ENCODE data around the gene DDIT4. TPM values are rescaled to one million over a fixed set of nuclear protein-coding genes. Genes with fewer than 3 reads are reported as not detected.

The DDIT4 gene
- total and polyA plus RNA-seq, 9 of the 15 experiments (the other 6 are each of a cell fraction or from before 2014, with no cell fraction given), result 8.2 to 675 (median 159) TPM

DNA sequence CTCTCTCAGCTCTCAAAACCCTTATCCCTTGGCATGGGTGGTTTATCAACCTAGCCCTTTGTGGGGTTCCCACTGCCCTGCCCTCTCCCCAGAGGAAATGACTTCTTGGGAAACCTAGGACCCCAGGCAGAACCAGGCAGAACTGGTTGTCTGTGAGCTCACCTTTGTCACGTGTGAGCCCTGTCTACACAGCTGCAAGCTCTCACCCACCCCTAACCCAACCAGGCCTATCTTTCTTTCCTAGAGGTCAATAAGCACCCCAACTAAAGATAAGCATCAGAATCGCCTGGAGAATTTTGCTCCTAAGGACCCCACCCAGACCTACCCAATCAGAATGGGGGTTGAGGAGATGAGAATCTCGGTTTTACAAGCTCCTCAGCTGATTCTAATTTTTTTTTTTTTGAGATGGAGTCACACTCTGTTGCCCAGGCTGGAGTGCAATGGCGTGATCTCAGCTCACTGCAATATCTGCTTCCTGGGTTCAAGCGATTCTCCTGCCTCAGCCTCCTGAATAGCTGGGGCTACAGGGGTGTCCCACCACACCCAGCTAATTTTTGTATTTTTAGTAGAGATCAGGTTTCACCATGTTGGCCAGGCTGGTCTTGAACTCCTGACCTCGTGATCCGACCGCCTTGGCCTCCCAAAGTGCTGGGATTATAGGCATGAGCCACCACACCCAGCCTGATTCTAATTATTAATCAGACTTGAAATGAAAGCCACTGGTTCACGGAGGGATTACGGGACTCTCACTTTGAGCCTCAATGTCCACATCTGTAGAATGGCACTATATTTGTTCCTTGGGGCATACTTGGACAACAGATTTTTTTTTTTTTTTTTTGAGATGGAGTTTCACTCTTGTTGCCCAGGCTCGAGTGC lies 7.5 kb upstream of the DDIT4 start (continued):
- TF ChIP-seq BRF1 (IDR thresholded peaks at IDR 0.05; ENCODE audit: borderline replicate concordance, extremely low read depth, insufficient read length), result no peak
- TF ChIP-seq HEY1 (CRISPR knock-in tag; IDR thresholded peaks at IDR 0.05; ENCODE audit: borderline replicate concordance), result no peak
- TF ChIP-seq EHMT2 (IDR thresholded peaks at IDR 0.05), result no peak
- peak; percentile 24; the same call in 1 of the 2 replicates for TF ChIP-seq GATA2 (CRISPR knock-in tag; IDR thresholded peaks at IDR 0.05)
- TF ChIP-seq JUN (IDR thresholded peaks at IDR 0.05; ENCODE audit: borderline replicate concordance, low read depth, low read length), result 0 out of 2 replicates have a peak, but pooled peaks have one; percentile 16
- TF ChIP-seq JUN (CRISPR knock-in tag; IDR thresholded peaks at IDR 0.05; ENCODE audit: borderline replicate concordance), result no peak
- TF ChIP-seq, protein P1, sequence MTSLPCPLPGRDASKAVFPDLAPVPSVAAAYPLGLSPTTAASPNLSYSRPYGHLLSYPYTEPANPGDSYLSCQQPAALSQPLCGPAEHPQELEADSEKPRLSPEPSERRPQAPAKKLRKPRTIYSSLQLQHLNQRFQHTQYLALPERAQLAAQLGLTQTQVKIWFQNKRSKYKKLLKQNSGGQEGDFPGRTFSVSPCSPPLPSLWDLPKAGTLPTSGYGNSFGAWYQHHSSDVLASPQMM (CRISPR knock-in tag; IDR thresholded peaks at IDR 0.05), result no peak
- no peak for TF ChIP-seq ASH1L (IDR thresholded peaks at IDR 0.05; ENCODE audit: borderline replicate concordance, low read depth, partially characterized antibody)
- TF ChIP-seq RBM15 (IDR thresholded peaks at IDR 0.05; ENCODE audit: insufficient read depth, low read length), result no peak
- TF ChIP-seq, protein P2, sequence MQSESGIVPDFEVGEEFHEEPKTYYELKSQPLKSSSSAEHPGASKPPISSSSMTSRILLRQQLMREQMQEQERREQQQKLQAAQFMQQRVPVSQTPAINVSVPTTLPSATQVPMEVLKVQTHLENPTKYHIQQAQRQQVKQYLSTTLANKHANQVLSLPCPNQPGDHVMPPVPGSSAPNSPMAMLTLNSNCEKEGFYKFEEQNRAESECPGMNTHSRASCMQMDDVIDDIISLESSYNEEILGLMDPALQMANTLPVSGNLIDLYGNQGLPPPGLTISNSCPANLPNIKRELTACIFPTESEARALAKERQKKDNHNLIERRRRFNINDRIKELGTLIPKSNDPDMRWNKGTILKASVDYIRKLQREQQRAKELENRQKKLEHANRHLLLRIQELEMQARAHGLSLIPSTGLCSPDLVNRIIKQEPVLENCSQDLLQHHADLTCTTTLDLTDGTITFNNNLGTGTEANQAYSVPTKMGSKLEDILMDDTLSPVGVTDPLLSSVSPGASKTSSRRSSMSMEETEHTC (IDR thresholded peaks at IDR 0.05), result no peak
- no peak for TF ChIP-seq ZNF436 (CRISPR knock-in tag; IDR thresholded peaks at IDR 0.05)
- TF ChIP-seq, protein P3, sequence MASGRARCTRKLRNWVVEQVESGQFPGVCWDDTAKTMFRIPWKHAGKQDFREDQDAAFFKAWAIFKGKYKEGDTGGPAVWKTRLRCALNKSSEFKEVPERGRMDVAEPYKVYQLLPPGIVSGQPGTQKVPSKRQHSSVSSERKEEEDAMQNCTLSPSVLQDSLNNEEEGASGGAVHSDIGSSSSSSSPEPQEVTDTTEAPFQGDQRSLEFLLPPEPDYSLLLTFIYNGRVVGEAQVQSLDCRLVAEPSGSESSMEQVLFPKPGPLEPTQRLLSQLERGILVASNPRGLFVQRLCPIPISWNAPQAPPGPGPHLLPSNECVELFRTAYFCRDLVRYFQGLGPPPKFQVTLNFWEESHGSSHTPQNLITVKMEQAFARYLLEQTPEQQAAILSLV (tag; IDR thresholded peaks at IDR 0.05), result no peak
- TF ChIP-seq HDAC8 (tag; IDR thresholded peaks at IDR 0.05), result no peak
- TF ChIP-seq, protein P4, sequence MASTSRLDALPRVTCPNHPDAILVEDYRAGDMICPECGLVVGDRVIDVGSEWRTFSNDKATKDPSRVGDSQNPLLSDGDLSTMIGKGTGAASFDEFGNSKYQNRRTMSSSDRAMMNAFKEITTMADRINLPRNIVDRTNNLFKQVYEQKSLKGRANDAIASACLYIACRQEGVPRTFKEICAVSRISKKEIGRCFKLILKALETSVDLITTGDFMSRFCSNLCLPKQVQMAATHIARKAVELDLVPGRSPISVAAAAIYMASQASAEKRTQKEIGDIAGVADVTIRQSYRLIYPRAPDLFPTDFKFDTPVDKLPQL (IDR thresholded peaks at IDR 0.05; ENCODE audit: extremely low read depth, insufficient read length), result no peak
- no peak for TF ChIP-seq SOX6 (IDR thresholded peaks at IDR 0.05)
- TF ChIP-seq, protein P5, sequence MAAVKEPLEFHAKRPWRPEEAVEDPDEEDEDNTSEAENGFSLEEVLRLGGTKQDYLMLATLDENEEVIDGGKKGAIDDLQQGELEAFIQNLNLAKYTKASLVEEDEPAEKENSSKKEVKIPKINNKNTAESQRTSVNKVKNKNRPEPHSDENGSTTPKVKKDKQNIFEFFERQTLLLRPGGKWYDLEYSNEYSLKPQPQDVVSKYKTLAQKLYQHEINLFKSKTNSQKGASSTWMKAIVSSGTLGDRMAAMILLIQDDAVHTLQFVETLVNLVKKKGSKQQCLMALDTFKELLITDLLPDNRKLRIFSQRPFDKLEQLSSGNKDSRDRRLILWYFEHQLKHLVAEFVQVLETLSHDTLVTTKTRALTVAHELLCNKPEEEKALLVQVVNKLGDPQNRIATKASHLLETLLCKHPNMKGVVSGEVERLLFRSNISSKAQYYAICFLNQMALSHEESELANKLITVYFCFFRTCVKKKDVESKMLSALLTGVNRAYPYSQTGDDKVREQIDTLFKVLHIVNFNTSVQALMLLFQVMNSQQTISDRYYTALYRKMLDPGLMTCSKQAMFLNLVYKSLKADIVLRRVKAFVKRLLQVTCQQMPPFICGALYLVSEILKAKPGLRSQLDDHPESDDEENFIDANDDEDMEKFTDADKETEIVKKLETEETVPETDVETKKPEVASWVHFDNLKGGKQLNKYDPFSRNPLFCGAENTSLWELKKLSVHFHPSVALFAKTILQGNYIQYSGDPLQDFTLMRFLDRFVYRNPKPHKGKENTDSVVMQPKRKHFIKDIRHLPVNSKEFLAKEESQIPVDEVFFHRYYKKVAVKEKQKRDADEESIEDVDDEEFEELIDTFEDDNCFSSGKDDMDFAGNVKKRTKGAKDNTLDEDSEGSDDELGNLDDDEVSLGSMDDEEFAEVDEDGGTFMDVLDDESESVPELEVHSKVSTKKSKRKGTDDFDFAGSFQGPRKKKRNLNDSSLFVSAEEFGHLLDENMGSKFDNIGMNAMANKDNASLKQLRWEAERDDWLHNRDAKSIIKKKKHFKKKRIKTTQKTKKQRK (IDR thresholded peaks at IDR 0.05; ENCODE audit: borderline replicate concordance, low read depth, low read length), result no peak
- TF ChIP-seq SMAD4 (CRISPR knock-in tag; conservative IDR thresholded peaks at IDR 0.05), result peak; percentile 62; the same call in 1 of the 2 replicates
- TF ChIP-seq, protein P6, sequence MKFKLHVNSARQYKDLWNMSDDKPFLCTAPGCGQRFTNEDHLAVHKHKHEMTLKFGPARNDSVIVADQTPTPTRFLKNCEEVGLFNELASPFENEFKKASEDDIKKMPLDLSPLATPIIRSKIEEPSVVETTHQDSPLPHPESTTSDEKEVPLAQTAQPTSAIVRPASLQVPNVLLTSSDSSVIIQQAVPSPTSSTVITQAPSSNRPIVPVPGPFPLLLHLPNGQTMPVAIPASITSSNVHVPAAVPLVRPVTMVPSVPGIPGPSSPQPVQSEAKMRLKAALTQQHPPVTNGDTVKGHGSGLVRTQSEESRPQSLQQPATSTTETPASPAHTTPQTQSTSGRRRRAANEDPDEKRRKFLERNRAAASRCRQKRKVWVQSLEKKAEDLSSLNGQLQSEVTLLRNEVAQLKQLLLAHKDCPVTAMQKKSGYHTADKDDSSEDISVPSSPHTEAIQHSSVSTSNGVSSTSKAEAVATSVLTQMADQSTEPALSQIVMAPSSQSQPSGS (CRISPR knock-in tag; IDR thresholded peaks at IDR 0.05), result no peak
